Thyroid gland (tissue), 4 donors: Measurements from ENCODE around the gene RHBDL3. TPM values are rescaled to one million over a fixed set of nuclear protein-coding genes. Genes with fewer than 3 reads are reported as not detected.

ENCODE experiments used
- DNase-seq, 2 donors: peaks; one replicate each; pipeline ENCODE4 v3.0.0-alpha.2; 2019
- H3K27ac ChIP-seq, 3 donors: fragments of 200-600 bp; sonication (generic); 1 replicate in 2 of 3; 2 replicates in 1 of 3; pipeline ENCODE4 v1.5.1; 2016 to 2019; ENCODE audit warnings: mild to moderate bottlenecking in 1 of 3, moderate library complexity in 1 of 3
- H3K27me3 ChIP-seq: fragments of 200-600 bp; sonication (generic); one replicate; pipeline ENCODE4 v1.5.1; 2019
- H3K36me3 ChIP-seq, 2 donors: fragments of 200-600 bp; sonication (generic); one replicate each; pipeline ENCODE4 v1.5.1; 2016 to 2019
- H3K4me1 ChIP-seq, 2 donors: fragments of 200-600 bp; sonication (generic); one replicate each; pipeline ENCODE4 v1.5.1; 2017 to 2019
- H3K4me3 ChIP-seq, 3 donors: fragments of 200-600 bp; sonication (generic); replicated peaks in 1 of 3; 1 replicate in 2 of 3; 2 replicates in 1 of 3; pipeline ENCODE4 v1.5.1; 2016; ENCODE audit warnings: mild to moderate bottlenecking in 1 of 3
- H3K9me3 ChIP-seq: fragments of 200-600 bp; sonication (generic); one replicate; pipeline ENCODE4 v1.5.1; 2017
- CTCF ChIP-seq, 6 experiments: fragments of 200-600 bp in 3 of 6; fragments of 450-650 bp in 3 of 6; sonication (generic) in 3 of 6; IDR thresholded peaks; one replicate each; pipeline ENCODE4 v1.5.1; 2016 to 2019; ENCODE audit warnings: antibody characterized with exemption in 6 of 6, mild to moderate bottlenecking in 2 of 6, inconsistent platforms in 1 of 6, moderate library complexity in 1 of 6
- POLR2A ChIP-seq, 2 donors: fragments of 450-650 bp; IDR thresholded peaks; one replicate each; pipeline ENCODE4 v1.6.1; 2017; ENCODE audit warnings: antibody characterized with exemption in 2 of 2, mild to moderate bottlenecking in 2 of 2, moderate library complexity in 1 of 2
- WGBS, 2 donors: methylation state at CpG; one replicate each; pipeline ENCODE4 v1.1.5; 2017; 5-methylcytosine and 5-hydroxymethylcytosine counted together
- intact Hi-C: fragments of 100-400 bp; cut with DNase I; formaldehyde crosslinking; loops from one replicate; pipeline ENCODE4 v1.15.1; 2023
- total RNA-seq, 4 donors: library from RNA; depleted of rRNA; stranded (reverse); fragments of >200 nt; gene quantifications; one replicate each; pipeline ENCODE4 v1.2.3, GENCODE V29; 2016

Gene RHBDL3
- total RNA-seq, 4 donors from 2014 or later = 0.15 to 0.22 TPM; not detected in 2

GRCh38 chr17:32331243-32332040 is 65.8 kb downstream of the RHBDL3 start:
- H3K36me3 ChIP-seq = peaks cover 5 to 9% of the 10 kb centered on the region in 2 donors
- no peaks in the 10 kb centered on the region for H3K27me3 ChIP-seq
- 88 to 95% methylated on average over 3 of the region's 3 CpGs for WGBS, 2 donors
- H3K4me3 ChIP-seq = no peak overlapping the region
- no peak for TF ChIP-seq POLR2A (IDR thresholded peaks at IDR 0.05)
- no peak for TF ChIP-seq CTCF (IDR thresholded peaks at IDR 0.05)
- H3K9me3 ChIP-seq = no peaks in the 10 kb centered on the region
- no peak for DNase-seq
- no peaks in the 10 kb centered on the region for H3K4me1 ChIP-seq
- intact Hi-C loops = no loop called here
- no peak overlapping the region for H3K27ac ChIP-seq

GRCh38 chr17:32333187-32333586 is 67.6 kb downstream of the RHBDL3 start:
- Histone ChIP-seq H3K27ac (no peak overlapping the region), H3K36me3 (peaks cover 11 to 19% of the 10 kb centered on the region in 2 donors), H3K9me3 (no peaks in the 10 kb centered on the region), H3K4me1 (no peaks in the 10 kb centered on the region), H3K4me3 (no peak overlapping the region), H3K27me3 (no peaks in the 10 kb centered on the region)
- intact Hi-C loops = no loop called here
- 92 to 95% methylated on average over 2 of the region's 2 CpGs for WGBS, 2 donors
- no peak for DNase-seq
- TF ChIP-seq POLR2A (IDR thresholded peaks at IDR 0.05) (no peak), CTCF (IDR thresholded peaks at IDR 0.05) (no peak)

GRCh38 chr17:32335046-32335445 is 69.4 kb downstream of the RHBDL3 start:
- intact Hi-C loops = no loop called here
- no peaks in the 10 kb centered on the region for H3K9me3 ChIP-seq
- no peak overlapping the region for H3K4me3 ChIP-seq
- no peaks in the 10 kb centered on the region for H3K4me1 ChIP-seq
- DNase-seq = no peak
- TF ChIP-seq POLR2A (IDR thresholded peaks at IDR 0.05) = no peak
- TF ChIP-seq CTCF (IDR thresholded peaks at IDR 0.05) = no peak
- no peaks in the 10 kb centered on the region for H3K27me3 ChIP-seq
- H3K36me3 ChIP-seq = peaks cover 11 to 19% of the 10 kb centered on the region in 2 donors
- no peak overlapping the region for H3K27ac ChIP-seq

GRCh38 chr17:32335687-32336086 is 70.1 kb downstream of the RHBDL3 start:
- intact Hi-C loops = no loop called here

More at GRCh38 chr17:32335687-32336086, 70.1 kb downstream of the RHBDL3 start:
- Histone ChIP-seq H3K36me3 (peaks cover 11 to 19% of the 10 kb centered on the region in 2 donors), H3K27ac (no peak overlapping the region), H3K9me3 (no peaks in the 10 kb centered on the region), H3K4me3 (no peak overlapping the region), H3K4me1 (no peaks in the 10 kb centered on the region), H3K27me3 (no peaks in the 10 kb centered on the region)
- no peak for DNase-seq
- 83 to 84% methylated on average over 4 of the region's 4 CpGs for WGBS, 2 donors
- TF ChIP-seq POLR2A (IDR thresholded peaks at IDR 0.05) = no peak
- no peak for TF ChIP-seq CTCF (IDR thresholded peaks at IDR 0.05)
